HCT116 (cell line): ENCODE data around the gene WWOX. TPM values are rescaled to one million over a fixed set of nuclear protein-coding genes. Genes with fewer than 3 reads are reported as not detected.

ENCODE experiments used
- ATAC-seq: fragments of 200-7000 bp; cut with Tn5 transposase; 2 replicates; pipeline ENCODE4 v1.9.1; 2020; ENCODE audit warnings: mild to moderate bottlenecking, moderate library complexity
- BruUV-seq: library from RNA; stranded (reverse); fragments of 400-500 nt; replicated peaks from 2 replicates; lab custom pipeline; 2021; lab: Mats Ljungman, UMichigan
- CTCF ChIA-PET: fragments of 300-600 bp; sonication (Branson Sonifier 250); formaldehyde crosslinking; loops from one replicate; lab custom pipeline; 2021; ENCODE audit warnings: antibody characterized with exemption; lab: Charles Lee
- POLR2A ChIA-PET: fragments of 300-600, 350-600 bp; sonication (Branson Sonifier 250); formaldehyde crosslinking; loops from one replicate; lab custom pipeline; 2021; ENCODE audit warnings: antibody characterized with exemption; lab: Charles Lee
- RAD21 ChIA-PET, 2 experiments: fragments of 300-600 bp; sonication (Branson Sonifier 250); formaldehyde crosslinking; loops; one replicate each; lab custom pipeline; 2023; ENCODE audit warnings: low total read pairs in 2 of 2; ENCODE audit not compliant: uncharacterized antibody in 2 of 2, unreplicated experiment in 2 of 2, low non-redundant PET in 1 of 2; lab: Charles Lee
- DNase-seq: peaks from one replicate; pipeline ENCODE4 v3.0.0-alpha.2; 2010; ENCODE audit warnings: low read depth, low spot score
- H2AFZ ChIP-seq: fragments of 200-600 bp; shearing (Covaris generic), sonication (generic); 2 replicates; pipeline ENCODE4 v1.6.1; 2017; ENCODE audit warnings: low read depth, mixed run types, mixed read lengths, antibody characterized with exemption, low read length; ENCODE audit not compliant: poor library complexity, severe bottlenecking
- H3K27ac ChIP-seq: 2 replicates; pipeline ENCODE4 v1.5.1; 2012; ENCODE audit warnings: low read depth, low read length
- H3K27me3 ChIP-seq: fragments of 200-600 bp; sonication (generic); 2 replicates; pipeline ENCODE4 v1.6.1; 2016; ENCODE audit warnings: mixed run types, low read length, mixed read lengths; ENCODE audit not compliant: insufficient read depth
- H3K36me3 ChIP-seq, 2 experiments: fragments of 200-500 bp in 1 of 2; fragments of 200-600 bp in 1 of 2; sonication (Bioruptor generic) in 1 of 2; sonication (generic) in 1 of 2; 2 replicates each; pipeline versions ENCODE4 v1.5.1 to v1.6.1; 2014 to 2016; ENCODE audit warnings: low read length in 2 of 2, inconsistent platforms in 1 of 2, mixed read lengths in 1 of 2, mixed run types in 1 of 2; ENCODE audit not compliant: insufficient read depth in 2 of 2, control insufficient read depth in 1 of 2
- H3K4me1 ChIP-seq, 2 experiments: fragments of 200-600 bp in 1 of 2; sonication (generic) in 1 of 2; 2 replicates each; pipeline versions ENCODE4 v1.5.1 to v1.6.1; 2012 to 2017; ENCODE audit warnings: low read length in 2 of 2, inconsistent platforms in 1 of 2, mild to moderate bottlenecking in 1 of 2, mixed read lengths in 1 of 2, mixed run types in 1 of 2, moderate library complexity in 1 of 2; ENCODE audit not compliant: insufficient read depth in 2 of 2, control insufficient read depth in 1 of 2
- H3K4me2 ChIP-seq: fragments of 200-600 bp; sonication (generic); 2 replicates; pipeline ENCODE4 v1.6.1; 2017; ENCODE audit warnings: mixed run types, low read length, mixed read lengths
- H3K4me3 ChIP-seq, 2 experiments: fragments of 200-600 bp in 1 of 2; sonication (generic) in 1 of 2; replicated peaks in 1 of 2; 2 replicates each; pipeline ENCODE4 v1.5.1; 2011 to 2016; ENCODE audit warnings: low read length in 2 of 2, control low read depth in 1 of 2, low read depth in 1 of 2, mild to moderate bottlenecking in 1 of 2, mixed read lengths in 1 of 2, mixed run types in 1 of 2
- H3K79me2 ChIP-seq: fragments of 200-600 bp; sonication (generic); 2 replicates; pipeline ENCODE4 v1.6.1; 2017; ENCODE audit warnings: mild to moderate bottlenecking, mixed run types, low read length, moderate library complexity, mixed read lengths; ENCODE audit not compliant: insufficient read depth
- H3K9ac ChIP-seq: fragments of 200-600 bp; sonication (generic); 2 replicates; pipeline ENCODE4 v1.6.1; 2016; ENCODE audit warnings: low read length, mixed read lengths
- H3K9me2 ChIP-seq: fragments of 200-600 bp; sonication (generic), shearing (Covaris generic); 2 replicates; pipeline ENCODE4 v1.6.1; 2017; ENCODE audit warnings: mixed run types, mild to moderate bottlenecking, moderate library complexity; ENCODE audit not compliant: insufficient read depth
- H3K9me3 ChIP-seq, 2 experiments: fragments of 200-500 bp in 1 of 2; fragments of 200-600 bp in 1 of 2; sonication (Bioruptor generic) in 1 of 2; sonication (generic) in 1 of 2; 2 replicates each; pipeline ENCODE4 v1.6.1; 2014 to 2017; ENCODE audit warnings: low read length in 2 of 2, mixed read lengths in 2 of 2, inconsistent platforms in 1 of 2, low read depth in 1 of 2, mild to moderate bottlenecking in 1 of 2, mixed run types in 1 of 2, moderate library complexity in 1 of 2; ENCODE audit not compliant: control insufficient read depth in 1 of 2, insufficient read depth in 1 of 2
- H4K20me1 ChIP-seq: fragments of 200-600 bp; sonication (generic), shearing (Covaris generic); 2 replicates; pipeline ENCODE4 v1.6.1; 2017; ENCODE audit warnings: mixed run types, mild to moderate bottlenecking, moderate library complexity; ENCODE audit not compliant: insufficient read depth
- ATF3 ChIP-seq: IDR thresholded peaks from 2 replicates; pipeline ENCODE4 v1.6.1; 2012
- CBX3 ChIP-seq: IDR thresholded peaks from 2 replicates; pipeline ENCODE4 v1.6.1; 2012; ENCODE audit warnings: low read depth
- CEBPB ChIP-seq: IDR thresholded peaks from 2 replicates; pipeline ENCODE4 v1.6.1; 2012; ENCODE audit warnings: low read depth
- CTCF ChIP-seq, 3 experiments: fragments of 200-600 bp in 1 of 3; sonication (generic) in 1 of 3; IDR thresholded peaks in 2 of 3; conservative IDR thresholded peaks in 1 of 3; 2 replicates each; pipeline ENCODE4 v1.5.1; 2012 to 2017; ENCODE audit warnings: low read depth in 2 of 3, low read length in 2 of 3, antibody characterized with exemption in 1 of 3, borderline replicate concordance in 1 of 3, control low read depth in 1 of 3, mild to moderate bottlenecking in 1 of 3, mixed read lengths in 1 of 3, mixed run types in 1 of 3, moderate library complexity in 1 of 3; ENCODE audit not compliant: insufficient read depth in 1 of 3
- ELF1 ChIP-seq: IDR thresholded peaks from 2 replicates; pipeline ENCODE4 v1.6.1; 2012; ENCODE audit warnings: low read depth, borderline replicate concordance
- EZH2 ChIP-seq: fragments of 200-600 bp; sonication (generic); IDR thresholded peaks from 2 replicates; pipeline ENCODE4 v1.6.1; 2017; ENCODE audit warnings: antibody characterized with exemption, mixed run types
- EZH2phosphoT487 ChIP-seq: fragments of 200-600 bp; IDR thresholded peaks from 2 replicates; pipeline ENCODE4 v1.6.1; 2018; ENCODE audit warnings: antibody characterized with exemption, borderline replicate concordance
- JUND ChIP-seq: IDR thresholded peaks from 2 replicates; pipeline ENCODE4 v1.6.1; 2012
- MAX ChIP-seq: IDR thresholded peaks from 2 replicates; pipeline ENCODE4 v1.6.1; 2012
- POLR2A ChIP-seq: IDR thresholded peaks from 2 replicates; pipeline ENCODE4 v1.7.0; 2011; ENCODE audit warnings: borderline replicate concordance; ENCODE audit not compliant: insufficient read depth, insufficient read length; ENCODE audit errors: extremely low read depth
- POLR2AphosphoS5 ChIP-seq: IDR thresholded peaks from 2 replicates; pipeline ENCODE4 v1.6.1; 2011; ENCODE audit warnings: mild to moderate bottlenecking, low read depth, low read length, moderate library complexity
- RAD21 ChIP-seq: IDR thresholded peaks from 2 replicates; pipeline ENCODE4 v1.6.1; 2012; ENCODE audit warnings: low read depth, mild to moderate bottlenecking
- SIN3A ChIP-seq: IDR thresholded peaks from 2 replicates; pipeline ENCODE4 v1.6.1; 2012; ENCODE audit warnings: low read depth
- TCF7L2 ChIP-seq: IDR thresholded peaks from 2 replicates; pipeline ENCODE4 v1.7.0; 2011; ENCODE audit warnings: borderline replicate concordance, inconsistent platforms; ENCODE audit not compliant: insufficient read depth, insufficient read length; ENCODE audit errors: extremely low read depth
- YY1 ChIP-seq: IDR thresholded peaks from 2 replicates; pipeline ENCODE4 v1.6.1; 2011; ENCODE audit warnings: low read length, low read depth, moderate library complexity, mild to moderate bottlenecking; ENCODE audit not compliant: insufficient replicate concordance; ENCODE audit errors: extremely low read depth
- ZBTB33 ChIP-seq: IDR thresholded peaks from 2 replicates; pipeline ENCODE4 v1.6.1; 2011; ENCODE audit warnings: mild to moderate bottlenecking, low read length, moderate library complexity; ENCODE audit not compliant: insufficient replicate concordance; ENCODE audit errors: extremely low read depth
- ZFX ChIP-seq: fragments of 450-650 bp; IDR thresholded peaks from 2 replicates; pipeline ENCODE4 v1.6.1; 2017
- intact Hi-C: fragments of 100-400 bp; cut with micrococcal nuclease; formaldehyde crosslinking; loops from 2 replicates; pipeline ENCODE4 v1.10.0; 2022
- total RNA-seq: library from RNA; stranded (reverse); gene quantifications from one replicate; pipeline ENCODE4 v1.2.1, GENCODE V29; 2021; ENCODE audit not compliant: unreplicated experiment

WWOX gene
- total RNA-seq, 1 experiment from 2014 or later, result 13.7 TPM

GRCh38 chr16:79009896-79010295 lies 910.4 kb downstream of the WWOX start:
- TF ChIP-seq ELF1 (no peak), MAX (no peak), POLR2A (no peak), POLR2AphosphoS5 (no peak), CBX3 (no peak), RAD21 (no peak), YY1 (no peak), EZH2 (no peak), TCF7L2 (no peak), ZBTB33 (no peak), ZFX (no peak), JUND (no peak), CTCF (IDR thresholded peaks at IDR 0.05 in 2 of 3, conservative IDR thresholded peaks at IDR 0.05 in 1 of 3; ENCODE audit: borderline replicate concordance in 1 of 3, insufficient read depth in 1 of 3, low read depth in 2 of 3, low read length in 2 of 3) (no peak), CEBPB (no peak), SIN3A (no peak), ATF3 (no peak), EZH2phosphoT487 (no peak)
- H3K27me3 ChIP-seq, result no peaks in the 10 kb centered on the region
- H2AFZ ChIP-seq, result no peak overlapping the region
- no peaks in the 10 kb centered on the region for H4K20me1 ChIP-seq
- no peak overlapping the region for H3K27ac ChIP-seq
- H3K4me1 ChIP-seq, result no peaks in the 10 kb centered on the region
- RAD21 ChIA-PET, result no interaction called here
- CTCF ChIA-PET, result no interaction called here
- no peak for DNase-seq
- H3K4me3 ChIP-seq, result no peak overlapping the region
- no peaks in the 10 kb centered on the region for H3K9me2 ChIP-seq
- POLR2A ChIA-PET, result no interaction called here
- peaks cover 0 to 14% of the 10 kb centered on the region in 2 experiments; a peak in 2 of 4 replicates for H3K9me3 ChIP-seq
- H3K4me2 ChIP-seq, result no peak overlapping the region
- H3K79me2 ChIP-seq, result no peaks in the 10 kb centered on the region
- ATAC-seq, result no peak
- no TSS peak for BruUV-seq
- no peak overlapping the region for H3K9ac ChIP-seq
- intact Hi-C loops, result no loop called here
- no peaks in the 10 kb centered on the region for H3K36me3 ChIP-seq
